Heart left ventricle (tissue), 16 donors: ENCODE data around the gene ATP1B3. TPM values are rescaled to one million over a fixed set of nuclear protein-coding genes. Genes with fewer than 3 reads are reported as not detected.
"Not testable (repeated sequence)": the region's sequence is repeated elsewhere in the genome, so short reads cannot be mapped to it uniquely, and the experiment has no call there.

Source experiments
- ATAC-seq, 4 donors: fragments of 200-7000 bp; cut with Tn5 transposase; one replicate each; pipeline ENCODE4 v1.9.1; 2020 to 2022; ENCODE audit warnings: moderate library complexity in 4 of 4, mild to moderate bottlenecking in 3 of 4, moderate number of reproducible peaks in 1 of 4
- DNase-seq, 5 donors: peaks; one replicate each; pipeline ENCODE4 v3.0.0-alpha.2; 2020
- H3K27ac ChIP-seq, 12 donors: fragments of 200-600 bp; sonication (generic) in 4 of 12; one replicate each; pipeline versions ENCODE4 v1.5.0 to v1.8.0; 2016 to 2022; ENCODE audit warnings: mild to moderate bottlenecking in 2 of 12
- H3K27me3 ChIP-seq, 9 donors: fragments of 200-600 bp; sonication (generic) in 2 of 9; one replicate each; pipeline versions ENCODE4 v1.5.1 to v1.8.0; 2016 to 2022; ENCODE audit warnings: mild to moderate bottlenecking in 3 of 9
- H3K36me3 ChIP-seq, 9 donors: fragments of 200-600 bp; sonication (generic) in 2 of 9; one replicate each; pipeline versions ENCODE4 v1.5.0 to v1.8.0; 2018 to 2022; ENCODE audit warnings: mild to moderate bottlenecking in 2 of 9
- H3K4me1 ChIP-seq, 12 donors: fragments of 200-600 bp; sonication (generic) in 4 of 12; one replicate each; pipeline versions ENCODE4 v1.5.0 to v1.8.0; 2016 to 2022; ENCODE audit warnings: mild to moderate bottlenecking in 3 of 12
- H3K4me3 ChIP-seq, 12 donors: fragments of 200-600 bp; sonication (generic) in 4 of 12; one replicate each; pipeline versions ENCODE4 v1.5.0 to v1.8.0; 2017 to 2022; ENCODE audit warnings: mild to moderate bottlenecking in 9 of 12, moderate library complexity in 4 of 12
- H3K9me3 ChIP-seq, 12 donors: fragments of 200-600 bp; sonication (generic) in 4 of 12; one replicate each; pipeline versions ENCODE4 v1.5.0 to v1.8.0; 2016 to 2022; ENCODE audit warnings: mild to moderate bottlenecking in 1 of 12
- CTCF ChIP-seq, 12 donors: fragments of 200-600 bp; sonication (generic) in 4 of 12; IDR thresholded peaks; one replicate each; pipeline versions ENCODE4 v1.5.0 to v1.8.0; 2018 to 2022; ENCODE audit warnings: antibody characterized with exemption in 12 of 12, mild to moderate bottlenecking in 5 of 12
- POLR2A ChIP-seq, 2 donors: fragments of 450-650 bp; IDR thresholded peaks; one replicate each; pipeline ENCODE4 v1.6.1; 2017; ENCODE audit warnings: antibody characterized with exemption in 2 of 2, mild to moderate bottlenecking in 2 of 2, moderate library complexity in 2 of 2
- WGBS, 4 donors: extraction: QIAGEN DNeasy Blood & Tissue Kit in 2 of 4; methylation state at CpG; one replicate each; pipeline versions ENCODE4 v1.1.5 to v1.1.7; 2013 to 2018; 5-methylcytosine and 5-hydroxymethylcytosine counted together
- intact Hi-C, 10 donors: fragments of 100-400 bp; cut with DNase I; formaldehyde crosslinking; loops; one replicate each; pipeline versions ENCODE4 v1.11.1 to v1.14.2; 2022
- polyA plus RNA-seq, 2 donors: library from polyadenylated mRNA; stranded (reverse); fragments of 200-250 nt; gene quantifications; one replicate each; pipeline ENCODE4 v1.2.3, GENCODE V29; 2013
- total RNA-seq, 9 donors: library from RNA; depleted of rRNA in 2 of 9; stranded (reverse); fragments of >200 nt in 2 of 9; fragmentation: NEBNext Ultra II Directional in 3 of 9; extraction: Animal tissue kit (Norgen Biotek cat#: 25700) in 3 of 9; gene quantifications; one replicate each; pipeline versions ENCODE4 v1.1.0 to v1.2.4, GENCODE V29; 2016 to 2023
- donor health status: ischemic (EF 13 %, LVEDD 7.1; RV severe dilation, severe dysfunction).
- donor health status: healthy with polysubstance abuse.
- donor health status: DM: no; HTN: yes; CAD: no.
- donor health status: DM: no; HTN: no; CAD: no.
- donor health status: ischemic (EF 25% LVEDD 6.9; RV normal size, moderate dysfunction).
- donor health status: ischemic (EF 25% LVEDD 5.7; RV mildly dilated, moderate dysfunction).
- donor health status: healthy.
- donor health status: DM: yes; HTN: yes; CAD: no.
- donor health status: ischemic (EF 35%, LVEDD 5.7; RV mildly dilated, moderate dysfunction).
- donor health status: nonischemic (EF 11% LVEDD 7.7; RV severe dilation, severe dysfunction).
- donor health status: DM: yes; HTN: yes; CAD: no.
- donor health status: PGD.
- donor health status: ischemic (EF 29% LVEDD 5.4; RV normal size, mild dysfunction).
- donor health status: nonischemic (EF 23%, LVEDD 6.1; RV moderate dilation, normal function).

ATP1B3 gene
- total and polyA plus RNA-seq, 11 donors: 19.1 to 90.0 (median 46.1) TPM

GRCh38 chr3:141969711-141970110 lies 93.3 kb downstream of the ATP1B3 start:
- DNase-seq (no peak), ATAC-seq (no peak)
- TF ChIP-seq CTCF (IDR thresholded peaks at IDR 0.05) (no peak), POLR2A (IDR thresholded peaks at IDR 0.05) (no peak)
- H3K4me3 ChIP-seq: no peak overlapping the region
- no peak overlapping the region for H3K27ac ChIP-seq
- peaks cover 0 to 43% (median 14%) of the 10 kb centered on the region in 9 donors for H3K36me3 ChIP-seq
- no peaks in the 10 kb centered on the region for H3K4me1 ChIP-seq
- H3K27me3 ChIP-seq: no peaks in the 10 kb centered on the region
- intact Hi-C loops: no loop called here
- WGBS, 4 donors: 93 to 94% (median 93%) methylated on average over 6 of the region's 6 CpGs
- no peaks in the 10 kb centered on the region for H3K9me3 ChIP-seq

- peaks cover 0 to 56% (median 18%) of the 10 kb centered on the region in 9 donors for H3K36me3 ChIP-seq
- no peak for DNase-seq
- intact Hi-C loops: no loop called here
- H3K27me3 ChIP-seq: no peaks in the 10 kb centered on the region
- TF ChIP-seq CTCF (IDR thresholded peaks at IDR 0.05): no peak
- no peak for TF ChIP-seq POLR2A (IDR thresholded peaks at IDR 0.05)
- H3K4me1 ChIP-seq: no peaks in the 10 kb centered on the region
- H3K9me3 ChIP-seq: no peaks in the 10 kb centered on the region
- WGBS, 4 donors: 91 to 99% (median 95%) methylated on average over 1 of the region's 1 CpG
- no peak for ATAC-seq
- H3K27ac ChIP-seq: no peak overlapping the region
- H3K4me3 ChIP-seq: no peak overlapping the region
Observed at GRCh38 chr3:141971571-141971970, 95.1 kb downstream of the ATP1B3 start.

- Histone ChIP-seq H3K4me3 (no peak overlapping the region), H3K27ac (no peak overlapping the region), H3K9me3 (no peaks in the 10 kb centered on the region), H3K27me3 (no peaks in the 10 kb centered on the region), H3K4me1 (no peaks in the 10 kb centered on the region), H3K36me3 (peaks cover 0 to 56% (median 18%) of the 10 kb centered on the region in 9 donors)
- intact Hi-C loops: no loop called here
- 81 to 90% (median 84%) methylated on average over 2 of the region's 2 CpGs for WGBS, 4 donors
- DNase-seq: no peak
- ATAC-seq: no peak
- TF ChIP-seq POLR2A (IDR thresholded peaks at IDR 0.05) (no peak), CTCF (IDR thresholded peaks at IDR 0.05) (no peak)
Observed at GRCh38 chr3:141972399-141972798, 96.0 kb downstream of the ATP1B3 start.

GRCh38 chr3:141974777-141975176 lies 98.3 kb downstream of the ATP1B3 start:
- ATAC-seq, H3K27me3 ChIP-seq, H3K4me1 ChIP-seq, DNase-seq, intact Hi-C loops, H3K27ac ChIP-seq, H3K9me3 ChIP-seq, H3K4me3 ChIP-seq: not testable (repeated sequence)
- WGBS, 4 donors: 96 to 97% (median 97%) methylated on average over 8 of the region's 8 CpGs
- peaks cover 0 to 52% (median 15%) of the 10 kb centered on the region in 9 donors for H3K36me3 ChIP-seq

Other genes with a start within 250 kb of the ATP1B3 start
- 10 to 100 TPM; 73.0 to 95.3 (median 79.4) TPM for gene RNF7, start 138.3 kb upstream of the ATP1B3 start, total RNA-seq
- gene RNF7, start 138.3 kb upstream of the ATP1B3 start, polyA plus RNA-seq: 100 to 1,000 TPM in 1 of 2 donors, 10 to 100 TPM in 1; 91.3 to 197 TPM
- under 1 TPM in 1 of 9 donors, not detected in 8; 0.13 TPM for gene GRK7, start 113.2 kb upstream of the ATP1B3 start, total RNA-seq
- under 1 TPM in 1 of 2 donors, not detected in 1; 0.06 TPM for gene GRK7, start 113.2 kb upstream of the ATP1B3 start, polyA plus RNA-seq